ENCODE results near the gene GULP1. TPM values are rescaled to one million over a fixed set of nuclear protein-coding genes. Genes with fewer than 3 reads are reported as not detected.

The GULP1 gene
- total and polyA plus RNA-seq, 2 of the 4 experiments (the other 2 are of a cell fraction), result 24.4 to 40.1 TPM

- no peak overlapping the region for H3K56ac ChIP-seq (ENCODE audit: extremely low read depth, insufficient read depth, low read length)
- H3K4me1 ChIP-seq (ENCODE audit: control insufficient read depth, insufficient read depth, low read length), result no peaks in the 10 kb centered on the region; the same call in 1 of the 2 replicates
- no peak overlapping the region for H4K91ac ChIP-seq (ENCODE audit: insufficient read depth, low read depth, low read length)
- ATAC-seq (ENCODE audit: low read depth) (peak; percentile 42), DNase-seq (peak; percentile 12)
- H2BK120ac ChIP-seq (ENCODE audit: low read depth, low read length), result no peak overlapping the region
- H4K5ac ChIP-seq (ENCODE audit: low read depth, low read length), result no peak overlapping the region
- no peaks in the 10 kb centered on the region for H3K36me3 ChIP-seq (ENCODE audit: control insufficient read depth, insufficient read depth, low read length)
- no peak overlapping the region for H2AK5ac ChIP-seq (ENCODE audit: low read depth, low read length)
- no peaks in the 10 kb centered on the region for H3K27me3 ChIP-seq (ENCODE audit: control insufficient read depth, insufficient read depth, low read length)
- no peak overlapping the region for H2AK9ac ChIP-seq (replicated peaks; ENCODE audit: low read depth, low read length, poor library complexity)
- no peak overlapping the region for H2AFZ ChIP-seq (replicated peaks; ENCODE audit: low read length, poor library complexity)
- TF ChIP-seq CEBPB (IDR thresholded peaks at IDR 0.05; ENCODE audit: low read depth, low read length) (peak; percentile 67), RCOR1 (IDR thresholded peaks at IDR 0.05; ENCODE audit: insufficient replicate concordance, low read length) (no peak)
- H3K79me1 ChIP-seq (ENCODE audit: low read depth in 1 of 2, low read length in 2 of 2), result no peaks in the 10 kb centered on the region
- ChIA-PET POLR2A (ENCODE audit: unreplicated experiment) (no interaction called here), CTCF (interaction anchor here (0.6 kb wide), 1 partner anchor 491 kb away, joined by 5 read pairs; no protein-coding TSS in a partner anchor)
- no peak overlapping the region for H4K8ac ChIP-seq (ENCODE audit: low read depth in 2 of 2, low read length in 2 of 2)
- H3K9me3 ChIP-seq (ENCODE audit: control insufficient read depth, insufficient read depth, low read length), result no peaks in the 10 kb centered on the region
- in situ Hi-C loops (cut with MboI; ENCODE audit: low sequenced_read_pairs), result no loop called here
- H3K4me3 ChIP-seq (ENCODE audit: insufficient read depth, low read depth, low read length), result no peak overlapping the region
- no peak overlapping the region for H3K9ac ChIP-seq (ENCODE audit: low read depth, low read length)
- H2BK15ac ChIP-seq (ENCODE audit: low read depth, low read length), result no peak overlapping the region
- H3K23ac ChIP-seq (ENCODE audit: low read depth, low read length), result no peak overlapping the region
- H4K20me1 ChIP-seq (ENCODE audit: insufficient read depth, low read length), result no peaks in the 10 kb centered on the region
- no peak overlapping the region for H3K4ac ChIP-seq (ENCODE audit: low read depth, low read length)
- no peak overlapping the region for H3K27ac ChIP-seq (ENCODE audit: insufficient read depth, low read length)
- no peak overlapping the region for H2BK5ac ChIP-seq (ENCODE audit: low read depth, low read length, poor library complexity, severe bottlenecking)
- H3K9me1 ChIP-seq (ENCODE audit: insufficient read depth, low read length), result 0 out of 2 replicates have a peak, but pooled peaks cover 3% of the 10 kb centered on the region
- no TSS peak for BruUV-seq (replicated peaks)
- no peak overlapping the region for H2BK20ac ChIP-seq (ENCODE audit: low read depth, low read length)
- H3K14ac ChIP-seq (replicated peaks; ENCODE audit: low read depth, low read length), result no peak overlapping the region
- intact Hi-C loops (cut with micrococcal nuclease), result no loop called here
- no peak overlapping the region for H3K4me2 ChIP-seq (ENCODE audit: low read depth, low read length)
- dilution Hi-C loops (cut with HindIII; ENCODE audit: low sequenced_read_pairs, unreplicated experiment), result no loop called here
- H3K18ac ChIP-seq (ENCODE audit: low read depth, low read length), result no peak overlapping the region
These were observed 193.8 kb downstream of the GULP1 start for GRCh38 chr2:188485496-188485895.
